GM21526 (cell line): Measurements from ENCODE around the gene ZNF141.
"Not testable (repeated sequence)": the region's sequence is repeated elsewhere in the genome, so short reads cannot be mapped to it uniquely, and the experiment has no call there.

Experiments used
- ATAC-seq: cut with Tn5 transposase; IDR thresholded peaks from one replicate; pipeline ENCODE4 v1.9.1; 2021; ENCODE audit warnings: moderate library complexity; ENCODE audit not compliant: unreplicated experiment, low FRiP score

ZNF141 gene

DNA sequence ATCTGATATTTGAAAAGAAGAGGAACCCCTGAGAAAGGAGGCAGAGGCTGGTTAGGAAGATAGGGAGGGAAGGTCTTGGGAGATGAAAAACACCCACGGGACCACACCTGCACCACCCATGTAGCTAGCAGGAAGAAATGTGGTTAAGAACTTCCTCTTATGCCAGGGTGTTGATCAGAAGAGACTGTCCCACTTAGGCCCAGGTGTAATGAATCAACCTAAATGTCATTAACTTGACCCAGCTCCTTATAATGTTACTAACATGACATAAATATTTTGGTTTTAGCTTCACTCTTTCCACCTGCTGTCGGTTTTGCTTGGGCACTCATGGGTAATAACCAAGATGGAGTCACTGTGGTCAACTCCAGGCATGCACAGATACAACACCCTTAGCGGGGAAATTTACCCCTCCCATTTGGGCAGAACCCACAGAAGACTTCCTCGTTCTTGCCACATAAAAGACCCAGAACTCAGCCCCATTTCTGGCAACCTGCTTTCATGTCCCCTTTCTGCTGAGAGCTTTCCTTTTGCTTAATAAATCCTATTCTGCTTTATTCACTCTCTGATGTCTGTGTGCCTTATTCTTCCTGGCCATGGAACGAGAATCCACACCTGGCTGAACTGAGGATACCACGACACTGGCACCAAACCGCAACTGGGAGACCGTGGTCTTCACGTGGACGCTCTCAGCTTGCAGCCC lies 46.8 kb downstream of the ZNF141 start:
- no peak for ATAC-seq

DNA sequence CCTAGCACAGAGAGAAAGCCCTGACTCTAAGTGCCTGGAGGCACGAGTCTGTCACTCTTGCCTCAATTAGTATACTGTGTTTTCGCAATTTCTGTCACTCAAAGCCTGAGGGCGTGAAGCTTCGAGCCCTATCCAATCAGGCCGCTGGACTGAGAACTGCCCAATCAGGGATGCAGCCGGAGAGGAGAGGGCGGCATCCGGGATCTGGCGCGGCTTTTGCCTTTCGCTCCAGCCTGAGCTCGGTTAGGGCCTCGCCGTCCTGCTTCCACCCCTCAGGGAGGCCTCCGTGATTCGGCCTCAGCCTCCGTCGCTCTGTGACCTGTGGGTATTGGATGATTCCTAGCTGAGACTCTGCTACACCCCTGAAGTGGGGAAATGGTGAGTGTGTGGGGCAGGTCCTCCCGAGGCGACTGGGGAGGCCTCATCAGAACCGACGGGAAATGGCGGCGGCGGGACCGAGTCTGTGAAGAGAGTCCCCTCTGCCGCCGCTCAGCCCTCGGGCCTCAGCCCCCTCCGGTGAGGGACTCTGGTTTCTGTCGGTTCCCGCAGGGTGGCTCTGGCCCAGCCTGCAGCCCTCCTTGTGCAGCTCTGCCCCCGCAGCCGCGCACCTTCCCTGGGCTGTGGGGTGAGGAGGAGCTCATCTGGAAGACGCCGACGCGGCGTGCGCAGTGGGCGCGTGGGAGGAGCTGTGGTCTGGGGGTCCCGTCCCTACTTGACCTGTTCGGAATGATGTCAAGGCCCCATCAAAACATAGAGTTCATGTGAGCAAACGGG lies 48.5 kb downstream of the ZNF141 start:
- no peak for ATAC-seq

DNA sequence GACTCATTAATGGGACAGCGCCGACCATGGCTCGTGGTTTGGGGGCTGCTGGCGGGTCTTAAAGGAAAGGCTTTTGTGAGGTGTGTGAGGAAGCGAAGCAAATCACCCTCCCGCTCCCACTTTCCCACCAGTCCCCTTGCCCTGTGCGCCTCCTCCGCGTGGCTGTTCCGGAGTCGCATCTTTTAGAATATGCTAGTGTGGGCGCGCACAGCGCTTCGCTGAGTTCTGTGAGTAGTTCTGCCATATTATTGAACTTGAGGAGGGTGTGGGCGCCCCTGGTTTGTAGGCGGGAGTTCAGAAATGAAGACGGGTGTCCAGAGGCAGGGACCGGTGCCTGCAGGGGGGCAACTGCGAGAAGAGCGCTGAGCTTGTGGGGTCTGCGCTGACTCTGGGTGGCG lies 49.1 kb downstream of the ZNF141 start:
- no peak for ATAC-seq

DNA sequence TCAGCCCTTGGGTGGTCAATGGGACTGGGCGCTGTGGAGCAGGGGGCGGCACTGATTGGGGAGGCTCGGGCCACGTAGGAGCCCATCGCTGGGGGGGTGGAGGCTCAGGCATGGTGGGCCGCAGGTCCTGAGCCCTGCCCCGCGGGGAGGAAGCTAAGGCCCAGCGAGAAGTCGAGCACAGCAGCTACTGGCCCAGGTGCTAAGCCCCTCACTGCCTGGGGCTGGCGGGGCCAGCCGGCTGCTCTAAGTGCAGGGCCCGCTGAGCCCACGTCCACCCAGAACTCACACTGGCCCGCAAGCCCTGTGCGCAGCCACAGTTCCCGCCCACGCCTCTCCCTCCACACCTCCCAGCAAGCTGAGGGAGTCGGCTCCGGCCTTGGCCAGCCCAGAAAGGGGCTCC lies 66.4 kb downstream of the ZNF141 start:
- ATAC-seq, result no peak

DNA sequence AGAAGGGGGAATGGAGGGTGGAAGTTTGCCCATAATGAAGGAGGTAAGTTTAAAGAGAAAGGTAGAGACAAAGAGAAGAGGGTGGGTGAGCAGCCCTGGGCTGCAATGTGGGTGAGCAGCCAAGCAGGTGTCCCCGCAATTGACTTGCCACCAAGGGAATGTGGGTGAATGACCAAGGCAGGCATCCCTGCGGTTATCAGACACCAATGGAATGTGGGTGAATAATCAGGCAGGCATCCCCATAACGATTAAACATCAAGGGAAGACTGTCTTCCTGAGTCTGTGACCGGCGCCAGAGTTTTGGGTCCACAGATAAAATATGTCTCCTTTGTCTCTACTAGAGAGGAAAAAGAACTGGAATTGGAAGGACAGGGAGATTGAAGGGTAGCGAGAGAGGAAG lies 70.7 kb downstream of the ZNF141 start:
- not testable (repeated sequence) for ATAC-seq

DNA sequence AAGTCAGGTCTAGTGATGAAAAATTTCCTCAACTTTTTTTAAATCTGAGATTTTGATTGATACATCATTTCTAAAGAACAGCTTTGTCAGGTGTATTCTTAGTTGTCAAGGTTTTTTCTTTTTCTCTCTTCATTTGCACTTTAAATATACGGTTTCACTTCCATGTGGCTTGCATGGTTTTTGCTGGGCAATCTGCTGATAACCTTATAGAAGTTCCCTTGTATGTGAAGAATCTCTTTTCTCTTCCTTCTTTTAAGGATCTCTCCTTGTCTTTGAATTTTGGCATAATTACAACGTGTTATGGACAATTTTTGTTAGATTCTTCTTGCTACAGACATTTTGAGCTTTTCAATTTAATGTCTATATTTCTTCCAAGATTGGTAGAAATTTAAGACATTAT lies 85.0 kb downstream of the ZNF141 start:
- ATAC-seq, result no peak
